A549 (cell line): ENCODE data around the gene PNPO.

Source experiments
- HOXA7 ChIP-seq: fragments of 250-450 bp; sonication (Bioruptor Pico); IDR thresholded peaks from 2 replicates; pipeline ENCODE4 v1.5.0; 2020; ENCODE audit warnings: mild to moderate bottlenecking, moderate library complexity
- POLR2A ChIP-seq: IDR thresholded peaks from 2 replicates; pipeline ENCODE4 v1.6.1; 2012; ENCODE audit warnings: mild to moderate bottlenecking, low read length
- TF ChIP-seq, protein P1 (sequence below): fragments of >200 bp; sonication (Bioruptor Twin); formaldehyde crosslinking; IDR thresholded peaks from 3 replicates; pipeline ENCODE4 v1.5.1; 2016

DNA sequence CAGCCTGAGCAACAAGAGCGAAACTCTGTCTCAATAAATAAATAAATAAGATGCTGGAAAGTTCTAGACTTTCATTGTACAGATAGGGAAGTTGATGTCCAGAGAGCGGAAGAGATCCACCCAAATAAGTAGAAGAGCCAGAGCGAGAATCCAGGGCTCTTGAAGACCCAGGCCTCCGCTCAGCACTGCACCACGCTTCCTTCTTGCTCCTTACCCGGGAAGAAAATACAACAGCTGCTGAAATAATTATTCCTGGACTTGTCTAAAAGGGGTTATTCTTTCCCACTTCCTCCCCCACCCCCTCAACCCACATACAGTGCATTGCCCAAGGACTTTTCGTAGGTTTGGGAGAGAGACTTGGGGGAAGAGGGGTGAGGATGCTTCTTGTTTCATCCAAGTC lies 56.2 kb downstream of the PNPO start:
- TF ChIP-seq HOXA7 (CRISPR knock-in tag) (no peak), POLR2A (no peak)
- TF ChIP-seq, protein P1, sequence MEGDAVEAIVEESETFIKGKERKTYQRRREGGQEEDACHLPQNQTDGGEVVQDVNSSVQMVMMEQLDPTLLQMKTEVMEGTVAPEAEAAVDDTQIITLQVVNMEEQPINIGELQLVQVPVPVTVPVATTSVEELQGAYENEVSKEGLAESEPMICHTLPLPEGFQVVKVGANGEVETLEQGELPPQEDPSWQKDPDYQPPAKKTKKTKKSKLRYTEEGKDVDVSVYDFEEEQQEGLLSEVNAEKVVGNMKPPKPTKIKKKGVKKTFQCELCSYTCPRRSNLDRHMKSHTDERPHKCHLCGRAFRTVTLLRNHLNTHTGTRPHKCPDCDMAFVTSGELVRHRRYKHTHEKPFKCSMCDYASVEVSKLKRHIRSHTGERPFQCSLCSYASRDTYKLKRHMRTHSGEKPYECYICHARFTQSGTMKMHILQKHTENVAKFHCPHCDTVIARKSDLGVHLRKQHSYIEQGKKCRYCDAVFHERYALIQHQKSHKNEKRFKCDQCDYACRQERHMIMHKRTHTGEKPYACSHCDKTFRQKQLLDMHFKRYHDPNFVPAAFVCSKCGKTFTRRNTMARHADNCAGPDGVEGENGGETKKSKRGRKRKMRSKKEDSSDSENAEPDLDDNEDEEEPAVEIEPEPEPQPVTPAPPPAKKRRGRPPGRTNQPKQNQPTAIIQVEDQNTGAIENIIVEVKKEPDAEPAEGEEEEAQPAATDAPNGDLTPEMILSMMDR: no peak
